Medulla oblongata (tissue), 1 donor: ENCODE measurements around the gene CRYBG2.
A peak's percentile ranks its signal among the peaks of the same experiment; 100 is the strongest.
"Not testable (repeated sequence)": the region's sequence is repeated elsewhere in the genome, so short reads cannot be mapped to it uniquely, and the experiment has no call there.

ENCODE experiments used
- DNase-seq: peaks from one replicate; pipeline ENCODE4 v3.0.0-alpha.2; 2015; ENCODE audit errors: extremely low spot score

Gene CRYBG2

GRCh38 chr1:26318338-26319064 is 35.4 kb downstream of the CRYBG2 start:
- peak; percentile 63 for DNase-seq

- DNase-seq: no peak
These were observed 36.2 kb downstream of the CRYBG2 start, which contains the start of gene CD52 for GRCh38 chr1:26317612-26318337. TSS of gene CD52 (plus strand) at chr1:26317958. CDS start at chr1:26318018, 60 bp downstream.

GRCh38 chr1:26317146-26317545 is 36.8 kb downstream of the CRYBG2 start:
- no peak for DNase-seq

GRCh38 chr1:26315874-26316850 is 37.8 kb downstream of the CRYBG2 start:
- DNase-seq: no peak

- no peak for DNase-seq
These were observed 39.4 kb downstream of the CRYBG2 start for GRCh38 chr1:26314501-26314900.

GRCh38 chr1:26307966-26308899 is 45.7 kb downstream of the CRYBG2 start:
- DNase-seq: not testable (repeated sequence)

- DNase-seq: no peak
These were observed 46.6 kb downstream of the CRYBG2 start for GRCh38 chr1:26307363-26307781.

- DNase-seq: peak; percentile 83
These were observed 47.4 kb downstream of the CRYBG2 start, which contains the start of gene UBXN11 for GRCh38 chr1:26306290-26307229. TSS of gene UBXN11 (minus strand) at chr1:26306636. CDS start at chr1:26302883, 3,753 bp downstream.

GRCh38 chr1:26305667-26306289 is 48.2 kb downstream of the CRYBG2 start:
- no peak for DNase-seq

GRCh38 chr1:26302733-26303405 is 51.1 kb downstream of the CRYBG2 start:
- no peak for DNase-seq

- DNase-seq: no peak
These were observed 53.2 kb downstream of the CRYBG2 start for GRCh38 chr1:26300578-26301275.

- no peak for DNase-seq
These were observed 56.2 kb downstream of the CRYBG2 start for GRCh38 chr1:26297791-26298124.

GRCh38 chr1:26297057-26297790 is 56.7 kb downstream of the CRYBG2 start:
- DNase-seq: no peak

- DNase-seq: no peak
These were observed 57.4 kb downstream of the CRYBG2 start for GRCh38 chr1:26296340-26297056.

- DNase-seq: no peak
These were observed 58.5 kb downstream of the CRYBG2 start for GRCh38 chr1:26295194-26296138.
